Naive thymus-derived CD4-positive, alpha-beta T cell (primary cell): ENCODE measurements around the gene EXOC3. TPM values are rescaled to one million over a fixed set of nuclear protein-coding genes. Genes with fewer than 3 reads are reported as not detected.
"Not testable (repeated sequence)": the region's sequence is repeated elsewhere in the genome, so short reads cannot be mapped to it uniquely, and the experiment has no call there.

Source experiments
- ATAC-seq: fragments of 150-1000 bp; cut with Tn5 transposase; 2 replicates; pipeline ENCODE4 v1.10.0; 2021; ENCODE audit warnings: mild to moderate bottlenecking, moderate library complexity
- CTCF ChIA-PET: fragments of 350-600 bp; sonication (Branson Sonifier 250); formaldehyde crosslinking; loops from one replicate; lab custom pipeline; 2021; ENCODE audit warnings: antibody characterized with exemption; lab: Charles Lee
- POLR2A ChIA-PET: fragments of 350-600 bp; sonication (Branson Sonifier 250); formaldehyde crosslinking; loops from one replicate; lab custom pipeline; 2021; ENCODE audit warnings: antibody characterized with exemption, inconsistent platforms; lab: Charles Lee
- DNase-seq, 9 donors: peaks; one replicate each; pipeline versions ENCODE4 v3.0.0 to v3.0.0-alpha.2; 2020 to 2022; ENCODE audit warnings: mixed read lengths in 1 of 9
- H3K27ac ChIP-seq: one replicate; pipeline ENCODE4 v1.7.0; 2013; ENCODE audit warnings: mild to moderate bottlenecking, low read depth, low read length, moderate library complexity
- H3K27me3 ChIP-seq, 2 donors: one replicate each; pipeline ENCODE4 v1.7.0; 2013; ENCODE audit warnings: low read length in 2 of 2, mild to moderate bottlenecking in 2 of 2, moderate library complexity in 2 of 2; ENCODE audit not compliant: control insufficient read depth in 2 of 2, insufficient read depth in 2 of 2
- H3K36me3 ChIP-seq, 3 experiments: 1 replicate in 2 of 3; 2 replicates in 1 of 3; pipeline ENCODE4 v1.7.0; 2013; ENCODE audit warnings: low read length in 3 of 3, mild to moderate bottlenecking in 3 of 3, moderate library complexity in 1 of 3; ENCODE audit not compliant: insufficient read depth in 3 of 3, control insufficient read depth in 2 of 3
- H3K4me1 ChIP-seq, 2 donors: one replicate each; pipeline ENCODE4 v1.7.0; 2013; ENCODE audit warnings: low read length in 2 of 2, mild to moderate bottlenecking in 2 of 2, moderate library complexity in 1 of 2; ENCODE audit not compliant: control insufficient read depth in 2 of 2, insufficient read depth in 2 of 2
- H3K4me3 ChIP-seq: 2 replicates; pipeline ENCODE4 v1.7.0; 2013; ENCODE audit warnings: mild to moderate bottlenecking, low read length
- H3K9me3 ChIP-seq, 3 experiments: 1 replicate in 2 of 3; 2 replicates in 1 of 3; pipeline ENCODE4 v1.7.0; 2013; ENCODE audit warnings: low read length in 3 of 3; ENCODE audit not compliant: control insufficient read depth in 2 of 3
- H3K27ac Mint-ChIP-seq, 9 donors: one replicate each; pipeline ENCODE4 v1.8.0; 2020 to 2022; ENCODE audit warnings: mixed read lengths in 9 of 9, mild to moderate bottlenecking in 8 of 9, moderate library complexity in 5 of 9, inconsistent platforms in 2 of 9
- H3K27me3 Mint-ChIP-seq, 5 donors: one replicate each; pipeline ENCODE4 v1.8.0; 2021 to 2022; ENCODE audit warnings: mixed read lengths in 5 of 5, mild to moderate bottlenecking in 1 of 5
- H3K36me3 Mint-ChIP-seq, 5 donors: one replicate each; pipeline ENCODE4 v1.8.0; 2020 to 2022; ENCODE audit warnings: mixed read lengths in 5 of 5, mild to moderate bottlenecking in 3 of 5, inconsistent platforms in 1 of 5
- H3K4me1 Mint-ChIP-seq, 7 donors: one replicate each; pipeline ENCODE4 v1.8.0; 2020 to 2022; ENCODE audit warnings: mixed read lengths in 7 of 7, mild to moderate bottlenecking in 3 of 7, inconsistent platforms in 1 of 7
- H3K4me3 Mint-ChIP-seq, 10 donors: one replicate each; pipeline ENCODE4 v1.8.0; 2020 to 2022; ENCODE audit warnings: mild to moderate bottlenecking in 10 of 10, mixed read lengths in 10 of 10, moderate library complexity in 6 of 10, inconsistent platforms in 2 of 10
- H3K9me3 Mint-ChIP-seq, 11 donors: one replicate each; pipeline ENCODE4 v1.8.0; 2020 to 2022; ENCODE audit warnings: mixed read lengths in 11 of 11, mild to moderate bottlenecking in 4 of 11, inconsistent platforms in 1 of 11, moderate library complexity in 1 of 11
- intact Hi-C, 2 donors: fragments of 100-400 bp; cut with micrococcal nuclease; formaldehyde crosslinking; loops; one replicate each; pipeline ENCODE4 v1.15.1; 2023
- polyA plus RNA-seq, 2 donors: library from polyadenylated mRNA; unstranded; fragments of 300-500 nt; fragmentation: Illumina TruSeq; gene quantifications; one replicate each; pipeline ENCODE4 v1.2.3, GENCODE V29; 2021
- total RNA-seq, 6 experiments: library from RNA in 5 of 6; stranded (reverse) in 5 of 6; gene quantifications; 1 replicate in 5 of 6; 2 replicates in 1 of 6; pipeline ENCODE4 v1.2.3 and lab custom pipeline; 2021 to 2026

EXOC3 gene
- total and polyA plus RNA-seq, 7 experiments from 2014 or later, result 44.3 to 105 (median 89.3) TPM

GRCh38 chr5:396531-396961 lies 46.4 kb upstream of the EXOC3 start:
- Mint-ChIP-seq H3K27me3 (peaks cover 0 to 23% (median 16%) of the 10 kb centered on the region in 5 donors), H3K4me3 (no peak overlapping the region)

GRCh38 chr5:398141-398474 lies 44.9 kb upstream of the EXOC3 start:
- DNase-seq, H3K9me3 Mint-ChIP-seq, CTCF ChIA-PET, H3K9me3 ChIP-seq, H3K36me3 ChIP-seq, H3K4me3 ChIP-seq, intact Hi-C loops, H3K27ac ChIP-seq, H3K27me3 ChIP-seq, ATAC-seq, POLR2A ChIA-PET, H3K4me1 ChIP-seq: not testable (repeated sequence)
- H3K27ac Mint-ChIP-seq, result peak overlapping the region in 4 of 9 donors; percentile 36 to 87 (median 48)
- peak overlapping the region in 1 of 10 donors; percentile 14 for H3K4me3 Mint-ChIP-seq
- H3K4me1 Mint-ChIP-seq, result peaks cover 2 to 34% (median 6%) of the 10 kb centered on the region in 7 donors
- peaks cover 0 to 23% (median 0%) of the 10 kb centered on the region in 5 donors for H3K36me3 Mint-ChIP-seq
- H3K27me3 Mint-ChIP-seq, result peaks cover 0 to 28% (median 25%) of the 10 kb centered on the region in 5 donors

More at GRCh38 chr5:396531-396961, 46.4 kb upstream of the EXOC3 start:
- no peaks in the 10 kb centered on the region for H3K9me3 Mint-ChIP-seq
- H3K36me3 Mint-ChIP-seq, result peaks cover 0 to 13% (median 0%) of the 10 kb centered on the region in 5 donors
- H3K36me3 ChIP-seq, result no peaks in the 10 kb centered on the region
- H3K27ac Mint-ChIP-seq, result no peak overlapping the region
- H3K27ac ChIP-seq, result no peak overlapping the region
- no peak overlapping the region for H3K4me3 ChIP-seq
- H3K9me3 ChIP-seq, result no peaks in the 10 kb centered on the region
- peak in 1 of 9 donors; percentile 25 for DNase-seq
- peaks cover 0 to 8% of the 10 kb centered on the region in 2 donors for H3K4me1 ChIP-seq
- ChIA-PET POLR2A (no interaction called here), CTCF (no interaction called here)
- H3K27me3 ChIP-seq, result no peaks in the 10 kb centered on the region
- no peak for ATAC-seq
- intact Hi-C loops, result no loop called here
- H3K4me1 Mint-ChIP-seq, result peaks cover 10 to 37% (median 16%) of the 10 kb centered on the region in 7 donors

- no peaks in the 10 kb centered on the region for H3K9me3 ChIP-seq
- H3K27me3 Mint-ChIP-seq, result peaks cover 0 to 29% (median 25%) of the 10 kb centered on the region in 5 donors
- CTCF ChIA-PET, result no interaction called here
Observed at GRCh38 chr5:398475-399295, 44.3 kb upstream of the EXOC3 start.

GRCh38 chr5:399296-400281 lies 43.4 kb upstream of the EXOC3 start:
- DNase-seq (peak in 2 of 9 donors; percentile 33 to 54), ATAC-seq (peak; percentile 79)
- Mint-ChIP-seq H3K36me3 (peaks cover 0 to 28% (median 0%) of the 10 kb centered on the region in 5 donors), H3K27ac (peak overlapping the region in 2 of 9 donors; percentile 32 to 84), H3K4me1 (peaks cover 0 to 25% (median 0%) of the 10 kb centered on the region in 7 donors), H3K27me3 (peaks cover 0 to 36% (median 29%) of the 10 kb centered on the region in 5 donors), H3K4me3 (peak overlapping the region in 2 of 10 donors; percentile 27 to 55), H3K9me3 (peaks cover 0 to 2% (median 0%) of the 10 kb centered on the region in 11 donors)
- intact Hi-C loops, result no loop called here
- ChIA-PET POLR2A (interaction anchor here (0.6 kb wide), 1 partner anchor 155 kb away, joined by 3 read pairs; no protein-coding TSS in a partner anchor), CTCF (no interaction called here)
- no peaks in the 10 kb centered on the region for H3K9me3 ChIP-seq
- H3K4me3 ChIP-seq, result no peak overlapping the region
- H3K27me3 ChIP-seq, result no peaks in the 10 kb centered on the region
- no peaks in the 10 kb centered on the region for H3K4me1 ChIP-seq
- H3K36me3 ChIP-seq, result no peaks in the 10 kb centered on the region
- H3K27ac ChIP-seq, result no peak overlapping the region

More at GRCh38 chr5:398475-399295, 44.3 kb upstream of the EXOC3 start:
- DNase-seq, result peak in 2 of 9 donors; percentile 15 to 35
- intact Hi-C loops, result no loop called here
- Mint-ChIP-seq H3K36me3 (peaks cover 0 to 24% (median 0%) of the 10 kb centered on the region in 5 donors), H3K4me3 (no peak overlapping the region), H3K27ac (peak overlapping the region in 4 of 9 donors; percentile 33 to 87 (median 38)), H3K9me3 (peaks cover 0 to 2% (median 0%) of the 10 kb centered on the region in 11 donors), H3K4me1 (peaks cover 0 to 29% (median 3%) of the 10 kb centered on the region in 7 donors)
- Histone ChIP-seq H3K27ac (no peak overlapping the region), H3K4me1 (no peaks in the 10 kb centered on the region), H3K4me3 (no peak overlapping the region), H3K27me3 (no peaks in the 10 kb centered on the region), H3K36me3 (no peaks in the 10 kb centered on the region)
- no peak for ATAC-seq
- POLR2A ChIA-PET, result interaction anchor here (0.6 kb wide), 1 partner anchor 155 kb away, joined by 3 read pairs; no protein-coding TSS in a partner anchor

GRCh38 chr5:400282-401145 lies 42.5 kb upstream of the EXOC3 start:
- H3K27ac Mint-ChIP-seq, result peak overlapping the region in 1 of 9 donors; percentile 84
- peaks cover 0 to 28% (median 0%) of the 10 kb centered on the region in 5 donors for H3K36me3 Mint-ChIP-seq
- H3K27ac ChIP-seq, result no peak overlapping the region
- peaks cover 0 to 2% (median 0%) of the 10 kb centered on the region in 11 donors for H3K9me3 Mint-ChIP-seq
- ChIA-PET CTCF (no interaction called here), POLR2A (no interaction called here)
- H3K9me3 ChIP-seq, result no peaks in the 10 kb centered on the region
- intact Hi-C loops, result no loop called here
- DNase-seq, result no peak
- H3K4me3 Mint-ChIP-seq, result peak overlapping the region in 1 of 10 donors; percentile 55
- H3K4me1 Mint-ChIP-seq, result peaks cover 0 to 25% (median 0%) of the 10 kb centered on the region in 7 donors
- no peaks in the 10 kb centered on the region for H3K36me3 ChIP-seq
- H3K4me1 ChIP-seq, result no peaks in the 10 kb centered on the region
- peaks cover 0 to 36% (median 29%) of the 10 kb centered on the region in 5 donors for H3K27me3 Mint-ChIP-seq
- no peak overlapping the region for H3K4me3 ChIP-seq
- no peaks in the 10 kb centered on the region for H3K27me3 ChIP-seq
- ATAC-seq, result no peak
